Measurements from ENCODE around the gene RBM22.

RBM22 gene

GRCh38 chr5:150700246-150700593 is 642 bp downstream of the RBM22 start:
- ChIA-PET CTCF (interaction anchor here (0.5 to 2.6 kb wide), 15 partner anchors 9 to 257 kb away, joined by 3 to 21 read pairs (median 4); partner anchors contain the start of genes IRGM and SMIM3), POLR2A (ENCODE audit: low non-redundant PET) (interaction anchor here (0.8 to 1.5 kb wide), 2 partner anchors 59 to 90 kb away, joined by 4 to 8 read pairs; partner anchors contain the start of gene DCTN4)
- H3K27ac ChIP-seq: peak overlapping the region; percentile 89
- DNase-seq (ENCODE audit: low spot score): no peak
- no peak for TF ChIP-seq CTCF (conservative IDR thresholded peaks at IDR 0.05; ENCODE audit: low read depth)

GRCh38 chr5:150694612-150695011 is 6.2 kb downstream of the RBM22 start:
- H3K27ac ChIP-seq: no peak overlapping the region
- POLR2A ChIA-PET (ENCODE audit: low non-redundant PET): no interaction called here
- DNase-seq (ENCODE audit: low spot score): no peak
- CTCF ChIA-PET: interaction anchor here (0.5 to 0.6 kb wide), 3 partner anchors 17 to 239 kb away, joined by 3 to 4 read pairs (median 3); no protein-coding TSS in a partner anchor
- no peak for TF ChIP-seq CTCF (conservative IDR thresholded peaks at IDR 0.05; ENCODE audit: low read depth)

- ChIA-PET CTCF (interaction anchor here (1.0 kb wide), 1 partner anchor 132 kb away, joined by 3 read pairs; no protein-coding TSS in a partner anchor), POLR2A (ENCODE audit: low non-redundant PET) (no interaction called here)
- no peak for DNase-seq (ENCODE audit: low spot score)
- no peak overlapping the region for H3K27ac ChIP-seq
- TF ChIP-seq CTCF (conservative IDR thresholded peaks at IDR 0.05; ENCODE audit: low read depth): no peak
Measured at GRCh38 chr5:150692276-150692675, 8.6 kb downstream of the RBM22 start.

- DNase-seq (ENCODE audit: low spot score): no peak
- H3K27ac ChIP-seq: no peak overlapping the region
- CTCF ChIA-PET: interaction anchor here (0.6 to 1.4 kb wide), 3 partner anchors 9 to 541 kb away, joined by 3 to 6 read pairs (median 5); no protein-coding TSS in a partner anchor
- TF ChIP-seq CTCF (conservative IDR thresholded peaks at IDR 0.05; ENCODE audit: low read depth): no peak
- POLR2A ChIA-PET (ENCODE audit: low non-redundant PET): no interaction called here
Measured at GRCh38 chr5:150690760-150691159, 10.1 kb downstream of the RBM22 start.

GRCh38 chr5:150689120-150689519 is 11.7 kb downstream of the RBM22 start:
- ChIA-PET POLR2A (ENCODE audit: low non-redundant PET) (no interaction called here), CTCF (interaction anchor here (0.6 kb wide), 1 partner anchor 1099 kb away, joined by 5 read pairs; no protein-coding TSS in a partner anchor)

GRCh38 chr5:150676578-150676977 is 24.3 kb downstream of the RBM22 start:
- TF ChIP-seq CTCF (conservative IDR thresholded peaks at IDR 0.05; ENCODE audit: low read depth): no peak
- ChIA-PET CTCF (no interaction called here), POLR2A (ENCODE audit: low non-redundant PET) (interaction anchor here (0.7 kb wide), 1 partner anchor 11 kb away, joined by 7 read pairs; no protein-coding TSS in a partner anchor)
- no peak overlapping the region for H3K27ac ChIP-seq
- DNase-seq (ENCODE audit: low spot score): no peak

More at GRCh38 chr5:150689120-150689519, 11.7 kb downstream of the RBM22 start:
- no peak for DNase-seq (ENCODE audit: low spot score)
- H3K27ac ChIP-seq: no peak overlapping the region
- no peak for TF ChIP-seq CTCF (conservative IDR thresholded peaks at IDR 0.05; ENCODE audit: low read depth)
